Suprapubic skin (tissue), 4 donors: ENCODE results near the gene UBTD1.

Experiments
- EP300 ChIP-seq: sonication (generic); formaldehyde crosslinking; IDR thresholded peaks from one replicate; pipeline ENCODE4 v1.6.1; 2017; ENCODE audit warnings: antibody characterized with exemption
- POLR2A ChIP-seq, 2 donors: fragments of 450-650 bp; IDR thresholded peaks; one replicate each; pipeline ENCODE4 v1.6.1; 2017; ENCODE audit warnings: antibody characterized with exemption in 2 of 2, mild to moderate bottlenecking in 2 of 2, moderate library complexity in 2 of 2
- POLR2AphosphoS5 ChIP-seq, 3 donors: sonication (generic); formaldehyde crosslinking; IDR thresholded peaks; one replicate each; pipeline ENCODE4 v1.6.1; 2017; ENCODE audit warnings: antibody characterized with exemption in 3 of 3
- TF ChIP-seq, protein P1 (sequence below), 2 donors: fragments of 200-600 bp in 1 of 2; fragments of 450-650 bp in 1 of 2; sonication (generic) in 1 of 2; IDR thresholded peaks; one replicate each; pipeline ENCODE4 v1.5.1; 2016 to 2019; ENCODE audit warnings: antibody characterized with exemption in 2 of 2, mild to moderate bottlenecking in 1 of 2, moderate library complexity in 1 of 2

DNA sequence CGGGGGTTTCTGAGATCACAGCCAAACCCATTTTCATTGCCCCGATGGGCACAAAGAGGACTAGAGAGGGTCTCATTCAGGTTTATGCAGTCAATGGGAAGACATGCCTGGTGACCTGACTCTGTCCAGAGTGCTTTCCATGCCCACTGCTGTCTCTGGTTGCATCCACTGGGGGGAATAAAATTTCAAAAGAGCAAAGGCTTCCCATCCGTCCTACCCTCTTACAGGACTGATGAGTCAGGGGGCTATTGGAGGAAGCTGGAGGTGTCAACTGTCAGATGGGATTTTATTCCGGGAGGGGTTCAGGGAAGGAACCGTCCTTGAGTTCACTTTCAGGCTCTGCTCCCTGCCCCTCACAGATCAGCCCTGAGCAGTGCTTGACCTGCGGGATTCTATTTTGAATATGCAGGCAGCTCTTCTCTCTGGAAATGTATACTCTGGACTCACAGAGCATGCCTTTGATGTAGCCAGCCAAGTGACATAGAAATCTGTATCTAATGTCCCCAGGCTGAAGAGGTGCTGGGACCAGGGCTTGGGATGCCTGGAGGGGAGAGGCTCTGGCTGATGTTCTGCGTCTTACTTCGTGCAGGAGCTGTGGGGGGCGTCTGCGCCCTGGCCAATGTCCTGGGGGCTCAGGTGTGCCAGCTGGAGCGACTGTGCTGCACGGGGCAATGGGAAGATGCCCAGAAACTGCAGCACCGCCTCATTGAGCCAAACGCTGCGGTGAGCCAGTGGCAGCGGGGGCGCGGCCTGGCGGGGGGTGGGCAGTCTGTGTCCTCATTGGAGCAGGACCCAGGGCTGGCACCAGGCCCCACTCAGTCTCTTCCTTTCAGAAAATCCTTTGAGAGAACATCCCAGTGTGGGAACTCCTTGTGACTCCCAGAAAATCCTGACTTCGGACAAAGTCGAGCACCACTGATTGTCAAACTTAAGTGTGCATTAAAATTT is 102.8 kb downstream of the UBTD1 start:
- TF ChIP-seq, protein P1, sequence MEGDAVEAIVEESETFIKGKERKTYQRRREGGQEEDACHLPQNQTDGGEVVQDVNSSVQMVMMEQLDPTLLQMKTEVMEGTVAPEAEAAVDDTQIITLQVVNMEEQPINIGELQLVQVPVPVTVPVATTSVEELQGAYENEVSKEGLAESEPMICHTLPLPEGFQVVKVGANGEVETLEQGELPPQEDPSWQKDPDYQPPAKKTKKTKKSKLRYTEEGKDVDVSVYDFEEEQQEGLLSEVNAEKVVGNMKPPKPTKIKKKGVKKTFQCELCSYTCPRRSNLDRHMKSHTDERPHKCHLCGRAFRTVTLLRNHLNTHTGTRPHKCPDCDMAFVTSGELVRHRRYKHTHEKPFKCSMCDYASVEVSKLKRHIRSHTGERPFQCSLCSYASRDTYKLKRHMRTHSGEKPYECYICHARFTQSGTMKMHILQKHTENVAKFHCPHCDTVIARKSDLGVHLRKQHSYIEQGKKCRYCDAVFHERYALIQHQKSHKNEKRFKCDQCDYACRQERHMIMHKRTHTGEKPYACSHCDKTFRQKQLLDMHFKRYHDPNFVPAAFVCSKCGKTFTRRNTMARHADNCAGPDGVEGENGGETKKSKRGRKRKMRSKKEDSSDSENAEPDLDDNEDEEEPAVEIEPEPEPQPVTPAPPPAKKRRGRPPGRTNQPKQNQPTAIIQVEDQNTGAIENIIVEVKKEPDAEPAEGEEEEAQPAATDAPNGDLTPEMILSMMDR (IDR thresholded peaks at IDR 0.05): no peak
- no peak for TF ChIP-seq POLR2AphosphoS5 (IDR thresholded peaks at IDR 0.05)
- no peak for TF ChIP-seq EP300
- no peak for TF ChIP-seq POLR2A (IDR thresholded peaks at IDR 0.05)
